Esophagus squamous epithelium (tissue), 4 donors: ENCODE measurements around the gene ALDOC.

Experiments used
- CTCF ChIP-seq, 6 experiments: fragments of 450-650 bp in 4 of 6; fragments of 200-600 bp in 2 of 6; sonication (generic) in 2 of 6; IDR thresholded peaks; one replicate each; pipeline ENCODE4 v1.5.1; 2016 to 2019; ENCODE audit warnings: antibody characterized with exemption in 6 of 6, mild to moderate bottlenecking in 4 of 6, moderate library complexity in 4 of 6
- POLR2A ChIP-seq, 4 donors: fragments of 450-650 bp; IDR thresholded peaks; one replicate each; pipeline ENCODE4 v1.6.1; 2017; ENCODE audit warnings: antibody characterized with exemption in 4 of 4, mild to moderate bottlenecking in 4 of 4, moderate library complexity in 3 of 4

GRCh38 chr17:28623696-28624095 is 47.0 kb upstream of the ALDOC start:
- TF ChIP-seq CTCF (IDR thresholded peaks at IDR 0.05), result no peak
- TF ChIP-seq POLR2A (IDR thresholded peaks at IDR 0.05), result no peak
